BLaER1 treated with 17β-estradiol and CSF1 and Interleukin-3, amounts not matched to agents 10 nM and 100 nM (cell line): ENCODE results near the gene BEX1.

Experiments
- H3K27ac ChIP-seq, 11 experiments: shearing (Covaris generic); formaldehyde crosslinking; 2 replicates each; pipeline ENCODE4 v1.8.1; 2022
- H3K27me3 ChIP-seq, 11 experiments: shearing (Covaris generic); formaldehyde crosslinking; 2 replicates each; pipeline ENCODE4 v1.8.1; 2022
- H3K36me3 ChIP-seq, 11 experiments: shearing (Covaris generic); formaldehyde crosslinking; 2 replicates each; pipeline ENCODE4 v1.8.1; 2022
- H3K4me1 ChIP-seq, 10 experiments: shearing (Covaris generic); formaldehyde crosslinking; 2 replicates each; pipeline ENCODE4 v1.8.1; 2022
- H3K4me2 ChIP-seq, 11 experiments: shearing (Covaris generic); formaldehyde crosslinking; 2 replicates each; pipeline ENCODE4 v1.8.1; 2022
- H3K4me3 ChIP-seq, 10 experiments: shearing (Covaris generic); formaldehyde crosslinking; 2 replicates each; pipeline ENCODE4 v1.8.1; 2022
- H3K9ac ChIP-seq, 11 experiments: shearing (Covaris generic); formaldehyde crosslinking; 2 replicates each; pipeline ENCODE4 v1.8.1; 2022
- H3K9me3 ChIP-seq, 11 experiments: shearing (Covaris generic); formaldehyde crosslinking; replicated peaks in 1 of 11; 2 replicates each; pipeline ENCODE4 v1.8.1; 2022
- H4K20me1 ChIP-seq, 11 experiments: shearing (Covaris generic); formaldehyde crosslinking; 2 replicates each; pipeline ENCODE4 v1.8.1; 2022
- Cebpa-rat ChIP-seq, 11 experiments: shearing (Covaris generic); IDR thresholded peaks; 2 replicates each; pipeline ENCODE4 v1.8.1; 2022

Gene BEX1

GRCh38 chrX:103017542-103017941 is 46.4 kb downstream of the BEX1 start:
- no peak for TF ChIP-seq Cebpa-rat (IDR thresholded peaks at IDR 0.05)
- Histone ChIP-seq H3K27me3 (no peaks in the 10 kb centered on the region), H3K27ac (no peak overlapping the region), H3K4me3 (no peak overlapping the region), H3K4me1 (no peaks in the 10 kb centered on the region), H3K4me2 (no peak overlapping the region), H3K9ac (no peak overlapping the region), H4K20me1 (no peaks in the 10 kb centered on the region), H3K36me3 (no peaks in the 10 kb centered on the region), H3K9me3 (no peaks in the 10 kb centered on the region)

DNA sequence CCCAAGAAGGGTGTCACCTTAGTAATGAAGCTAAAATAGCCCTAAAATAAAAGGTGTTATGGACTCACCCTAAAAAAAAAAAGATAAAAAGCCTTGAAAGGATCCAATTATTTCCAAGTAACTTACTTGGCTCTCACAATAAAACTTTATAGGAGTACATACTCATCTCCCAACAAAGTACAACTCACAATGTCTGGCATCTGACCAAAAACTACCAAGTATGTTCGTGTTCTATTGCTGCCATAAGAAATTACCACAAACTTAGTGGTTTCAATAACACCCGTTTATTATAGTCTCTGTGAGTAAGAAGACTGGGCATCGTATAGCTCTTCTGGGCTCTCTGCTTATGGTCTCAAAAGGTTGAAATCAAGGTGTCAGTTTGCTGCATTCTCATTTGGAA is 51.0 kb downstream of the BEX1 start:
- H3K27me3 ChIP-seq = no peaks in the 10 kb centered on the region
- H3K4me2 ChIP-seq = no peak overlapping the region
- no peaks in the 10 kb centered on the region for H4K20me1 ChIP-seq
- no peak for TF ChIP-seq Cebpa-rat (IDR thresholded peaks at IDR 0.05)
- H3K9me3 ChIP-seq = no peaks in the 10 kb centered on the region
- H3K27ac ChIP-seq = no peak overlapping the region
- H3K9ac ChIP-seq = no peak overlapping the region
- H3K36me3 ChIP-seq = no peaks in the 10 kb centered on the region
- H3K4me1 ChIP-seq = no peaks in the 10 kb centered on the region
- H3K4me3 ChIP-seq = no peak overlapping the region
